Neural cell (in vitro differentiated cells): Measurements from ENCODE around the gene SKOR1.

Source experiments
- EZH2 ChIP-seq: fragments of 200-600, 300-800 bp; shearing (Covaris generic), sonication (generic); IDR thresholded peaks from 2 replicates; pipeline ENCODE4 v1.6.1; 2014; ENCODE audit warnings: antibody characterized with exemption, low read length, borderline replicate concordance, mild to moderate bottlenecking; ENCODE audit not compliant: insufficient read depth, poor library complexity, severe bottlenecking
- POLR2AphosphoS5 ChIP-seq: IDR thresholded peaks from 2 replicates; pipeline ENCODE4 v1.6.1; 2012
- RAD21 ChIP-seq: fragments of 450-650 bp; conservative IDR thresholded peaks from 2 replicates; pipeline ENCODE4 v1.6.1; 2014; ENCODE audit warnings: antibody characterized with exemption, mild to moderate bottlenecking, moderate library complexity
- SMC3 ChIP-seq: fragments of 450-650 bp; conservative IDR thresholded peaks from 2 replicates; pipeline ENCODE4 v1.6.1; 2014; ENCODE audit warnings: antibody characterized with exemption, mild to moderate bottlenecking, moderate library complexity; ENCODE audit not compliant: poor library complexity
- TF ChIP-seq, protein P1 (sequence below): IDR thresholded peaks from 2 replicates; pipeline ENCODE4 v1.6.1; 2012; ENCODE audit warnings: borderline replicate concordance
- TF ChIP-seq, protein P2 (sequence below): fragments of 450-650 bp; IDR thresholded peaks from 2 replicates; pipeline ENCODE4 v1.5.1; 2014; ENCODE audit warnings: antibody characterized with exemption, mild to moderate bottlenecking, moderate library complexity; ENCODE audit not compliant: poor library complexity, severe bottlenecking

GRCh38 chr15:67818464-67818863 is 6.8 kb upstream of the SKOR1 start:
- TF ChIP-seq, protein P1, sequence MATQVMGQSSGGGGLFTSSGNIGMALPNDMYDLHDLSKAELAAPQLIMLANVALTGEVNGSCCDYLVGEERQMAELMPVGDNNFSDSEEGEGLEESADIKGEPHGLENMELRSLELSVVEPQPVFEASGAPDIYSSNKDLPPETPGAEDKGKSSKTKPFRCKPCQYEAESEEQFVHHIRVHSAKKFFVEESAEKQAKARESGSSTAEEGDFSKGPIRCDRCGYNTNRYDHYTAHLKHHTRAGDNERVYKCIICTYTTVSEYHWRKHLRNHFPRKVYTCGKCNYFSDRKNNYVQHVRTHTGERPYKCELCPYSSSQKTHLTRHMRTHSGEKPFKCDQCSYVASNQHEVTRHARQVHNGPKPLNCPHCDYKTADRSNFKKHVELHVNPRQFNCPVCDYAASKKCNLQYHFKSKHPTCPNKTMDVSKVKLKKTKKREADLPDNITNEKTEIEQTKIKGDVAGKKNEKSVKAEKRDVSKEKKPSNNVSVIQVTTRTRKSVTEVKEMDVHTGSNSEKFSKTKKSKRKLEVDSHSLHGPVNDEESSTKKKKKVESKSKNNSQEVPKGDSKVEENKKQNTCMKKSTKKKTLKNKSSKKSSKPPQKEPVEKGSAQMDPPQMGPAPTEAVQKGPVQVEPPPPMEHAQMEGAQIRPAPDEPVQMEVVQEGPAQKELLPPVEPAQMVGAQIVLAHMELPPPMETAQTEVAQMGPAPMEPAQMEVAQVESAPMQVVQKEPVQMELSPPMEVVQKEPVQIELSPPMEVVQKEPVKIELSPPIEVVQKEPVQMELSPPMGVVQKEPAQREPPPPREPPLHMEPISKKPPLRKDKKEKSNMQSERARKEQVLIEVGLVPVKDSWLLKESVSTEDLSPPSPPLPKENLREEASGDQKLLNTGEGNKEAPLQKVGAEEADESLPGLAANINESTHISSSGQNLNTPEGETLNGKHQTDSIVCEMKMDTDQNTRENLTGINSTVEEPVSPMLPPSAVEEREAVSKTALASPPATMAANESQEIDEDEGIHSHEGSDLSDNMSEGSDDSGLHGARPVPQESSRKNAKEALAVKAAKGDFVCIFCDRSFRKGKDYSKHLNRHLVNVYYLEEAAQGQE: no peak
- TF ChIP-seq, protein P2, sequence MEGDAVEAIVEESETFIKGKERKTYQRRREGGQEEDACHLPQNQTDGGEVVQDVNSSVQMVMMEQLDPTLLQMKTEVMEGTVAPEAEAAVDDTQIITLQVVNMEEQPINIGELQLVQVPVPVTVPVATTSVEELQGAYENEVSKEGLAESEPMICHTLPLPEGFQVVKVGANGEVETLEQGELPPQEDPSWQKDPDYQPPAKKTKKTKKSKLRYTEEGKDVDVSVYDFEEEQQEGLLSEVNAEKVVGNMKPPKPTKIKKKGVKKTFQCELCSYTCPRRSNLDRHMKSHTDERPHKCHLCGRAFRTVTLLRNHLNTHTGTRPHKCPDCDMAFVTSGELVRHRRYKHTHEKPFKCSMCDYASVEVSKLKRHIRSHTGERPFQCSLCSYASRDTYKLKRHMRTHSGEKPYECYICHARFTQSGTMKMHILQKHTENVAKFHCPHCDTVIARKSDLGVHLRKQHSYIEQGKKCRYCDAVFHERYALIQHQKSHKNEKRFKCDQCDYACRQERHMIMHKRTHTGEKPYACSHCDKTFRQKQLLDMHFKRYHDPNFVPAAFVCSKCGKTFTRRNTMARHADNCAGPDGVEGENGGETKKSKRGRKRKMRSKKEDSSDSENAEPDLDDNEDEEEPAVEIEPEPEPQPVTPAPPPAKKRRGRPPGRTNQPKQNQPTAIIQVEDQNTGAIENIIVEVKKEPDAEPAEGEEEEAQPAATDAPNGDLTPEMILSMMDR: no peak
- TF ChIP-seq SMC3 (no peak), EZH2 (no peak), RAD21 (no peak), POLR2AphosphoS5 (no peak)
